Motor neuron (in vitro differentiated cells): Measurements from ENCODE around the gene CTNNA2. TPM values are rescaled to one million over a fixed set of nuclear protein-coding genes. Genes with fewer than 3 reads are reported as not detected.

Experiments used
- ATAC-seq, 8 experiments: fragments of 200-7000 bp; cut with Tn5 transposase; replicated peaks in 6 of 8; 2 replicates each; pipeline ENCODE4 v1.8.0; 2021; ENCODE audit warnings: mild to moderate bottlenecking in 8 of 8, moderate library complexity in 8 of 8
- H3K27ac ChIP-seq, 2 donors: fragments of 250-450 bp; sonication (Bioruptor Pico); 2 replicates each; pipeline ENCODE4 v1.9.0; 2021; ENCODE audit warnings: antibody characterized with exemption in 2 of 2, mild to moderate bottlenecking in 2 of 2, moderate library complexity in 1 of 2
- H3K4me1 ChIP-seq, 2 donors: fragments of 250-450 bp; sonication (Bioruptor Pico); replicated peaks in 1 of 2; 2 replicates each; pipeline ENCODE4 v1.6.1; 2021; ENCODE audit warnings: antibody characterized with exemption in 2 of 2, mild to moderate bottlenecking in 2 of 2, moderate library complexity in 1 of 2
- H3K4me3 ChIP-seq, 5 donors: fragments of 250-450 bp; sonication (Bioruptor Pico); 2 replicates each; pipeline ENCODE4 v1.9.0; 2021; ENCODE audit warnings: antibody characterized with exemption in 5 of 5, mild to moderate bottlenecking in 5 of 5, moderate library complexity in 4 of 5
- WGBS, 10 experiments: fragments of 450-650 bp; shearing (Covaris generic); methylation state at CpG; one replicate each; pipeline ENCODE4 v1.0.0; 2022; 5-methylcytosine and 5-hydroxymethylcytosine counted together
- in situ Hi-C, 9 experiments: fragments of 400-800 bp; cut with MboI; loops; one replicate each; pipeline ENCODE4 v1.15.0; 2021; ENCODE audit warnings: low sequenced_read_pairs in 9 of 9, low pct_unique_long_range_greater_than_20kb in 2 of 9; ENCODE audit not compliant: unreplicated experiment in 9 of 9
- total RNA-seq, 8 experiments: library from RNA; unstranded; fragments of 300-600 nt; gene quantifications; 2 replicates each; pipeline versions ENCODE4 v1.2.3 to v1.2.4, GENCODE V29; 2022

CTNNA2 gene
- total RNA-seq, 8 experiments from 2014 or later = 0.81 to 127 (median 56.5) TPM

DNA sequence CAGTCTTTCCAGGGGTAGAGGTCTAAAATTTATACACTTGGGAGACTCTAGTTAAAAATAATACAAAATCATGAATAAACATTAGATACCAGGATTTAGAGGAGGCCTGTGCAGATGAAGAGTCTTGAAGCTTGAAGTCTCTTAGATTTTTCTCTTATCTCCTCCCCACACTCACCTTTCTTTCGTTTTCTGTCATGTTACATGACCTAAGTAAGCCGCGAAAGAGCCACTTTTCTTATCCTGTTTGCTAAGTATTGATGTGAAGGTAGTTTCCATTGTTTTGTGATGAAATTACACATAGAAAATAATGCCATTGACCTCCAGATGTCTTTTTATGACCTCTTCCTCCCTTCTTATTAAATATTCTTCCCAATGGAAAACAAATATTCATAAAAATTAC, 423.9 kb downstream of the CTNNA2 start:
- no peak for ATAC-seq
- in situ Hi-C loops = no loop called here
- H3K27ac ChIP-seq = no peak overlapping the region
- H3K4me3 ChIP-seq = no peak overlapping the region
- 26 to 100% (median 92%) methylated on average over 1 to 3 of the region's 3 CpGs; no CpG with 5 or more reads in 1 of the 10 experiments for WGBS, 10 experiments
- H3K4me1 ChIP-seq = peaks cover 12 to 15% of the 10 kb centered on the region in 2 donors

DNA sequence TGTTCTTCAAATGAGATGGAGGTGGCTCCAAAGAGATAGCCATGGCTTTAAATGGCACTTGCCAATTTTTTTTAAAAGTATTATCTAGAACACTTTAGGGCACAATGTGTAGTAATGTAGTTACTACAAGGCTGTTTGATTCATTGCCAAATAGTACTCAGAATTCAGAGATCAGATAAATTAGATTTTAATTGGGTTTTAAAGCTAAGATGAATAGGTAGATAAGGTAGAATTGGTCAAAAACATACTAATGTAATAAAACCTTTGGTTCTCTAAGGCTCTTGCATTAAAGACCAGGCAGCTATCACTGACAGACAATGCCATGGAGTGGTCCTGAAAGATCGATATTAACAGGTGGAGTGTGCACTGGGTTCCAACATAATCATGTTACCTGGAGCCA, 425.8 kb downstream of the CTNNA2 start:
- no peak for ATAC-seq
- 40 to 100% (median 100%) methylated on average over 1 of the region's 1 CpG; no CpG with 5 or more reads in 3 of the 10 experiments for WGBS, 10 experiments
- in situ Hi-C loops = no loop called here

DNA sequence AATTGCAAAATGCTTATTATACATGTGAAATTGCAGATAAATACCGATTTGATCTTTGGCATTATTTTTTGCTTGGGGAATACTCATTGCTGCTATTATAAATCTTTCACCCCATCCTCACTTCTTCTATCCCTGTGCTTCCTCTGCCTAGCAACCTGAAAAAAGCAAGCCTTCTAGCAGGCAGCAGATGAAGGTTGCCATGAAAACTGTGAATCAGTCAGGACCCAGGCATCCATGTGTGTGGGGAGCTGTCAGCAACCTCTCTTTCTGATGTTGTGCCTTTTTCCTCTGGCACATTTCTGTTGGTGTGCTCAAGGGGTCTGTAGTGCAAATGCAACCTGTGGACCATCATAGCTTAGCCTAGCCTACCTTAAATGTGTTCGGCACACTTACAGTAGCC, 427.5 kb downstream of the CTNNA2 start:
- 29 to 100% (median 75%) methylated on average over 1 to 2 of the region's 2 CpGs for WGBS, 10 experiments
- H3K4me1 ChIP-seq = peaks cover 11 to 12% of the 10 kb centered on the region in 2 donors
- H3K27ac ChIP-seq = no peak overlapping the region
- peak in 2 of 8 experiments; percentile 45 to 84 for ATAC-seq
- in situ Hi-C loops = no loop called here
- no peak overlapping the region for H3K4me3 ChIP-seq

More for the DNA sequence above, 425.8 kb downstream of the CTNNA2 start:
- Histone ChIP-seq H3K4me1 (peaks cover 12 to 15% of the 10 kb centered on the region in 2 donors), H3K4me3 (no peak overlapping the region), H3K27ac (no peak overlapping the region)

DNA sequence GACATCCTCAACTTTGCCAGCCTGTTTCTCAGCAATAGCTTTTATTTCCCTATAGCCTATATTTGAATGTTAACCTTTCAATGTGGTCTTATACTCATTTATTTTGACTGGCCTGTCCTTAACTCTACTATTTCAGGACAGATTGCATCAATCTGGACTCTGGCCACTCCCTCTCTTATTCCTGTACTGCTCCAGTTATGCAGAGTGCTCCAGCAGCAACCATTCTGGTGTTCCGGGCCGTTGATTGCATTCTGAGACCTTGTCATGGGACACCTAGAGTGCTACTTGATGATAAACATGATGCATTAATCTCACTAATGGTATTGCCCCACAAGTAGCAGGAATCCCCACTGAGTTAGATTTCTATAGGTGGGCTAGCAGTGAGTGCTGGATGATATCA, 428.3 kb downstream of the CTNNA2 start:
- ATAC-seq = peak in 1 of 8 experiments; percentile 67
- H3K4me3 ChIP-seq = no peak overlapping the region
- H3K27ac ChIP-seq = no peak overlapping the region
- peaks cover 10% of the 10 kb centered on the region in 2 donors for H3K4me1 ChIP-seq
- 28 to 100% (median 68%) methylated on average over 1 to 2 of the region's 2 CpGs; no CpG with 5 or more reads in 4 of the 10 experiments for WGBS, 10 experiments
- in situ Hi-C loops = no loop called here

DNA sequence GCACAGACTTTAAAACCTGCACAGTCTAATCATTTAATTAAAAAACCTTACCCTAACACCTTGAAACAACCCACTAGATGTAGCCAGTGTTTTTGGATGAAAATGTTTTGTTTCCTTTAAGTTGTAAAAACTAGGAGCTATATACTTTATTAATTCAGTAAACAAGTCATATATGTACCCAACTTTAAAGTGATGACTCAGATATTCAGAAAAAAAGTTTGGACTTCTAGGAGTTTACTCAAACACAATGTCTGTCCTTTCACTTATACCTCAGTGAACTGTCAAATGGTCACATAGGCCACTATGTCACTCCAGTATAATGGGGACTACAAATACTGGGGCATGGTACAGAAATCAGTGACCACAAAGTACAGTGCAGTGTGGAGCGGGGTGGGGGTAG, 431.4 kb downstream of the CTNNA2 start:
- no peak overlapping the region for H3K27ac ChIP-seq
- 13 to 100% (median 71%) methylated on average over 1 of the region's 1 CpG; no CpG with 5 or more reads in 5 of the 10 experiments for WGBS, 10 experiments
- ATAC-seq = no peak
- H3K4me1 ChIP-seq = peaks cover 12 to 21% of the 10 kb centered on the region in 2 donors
- in situ Hi-C loops = no loop called here
- H3K4me3 ChIP-seq = no peak overlapping the region

DNA sequence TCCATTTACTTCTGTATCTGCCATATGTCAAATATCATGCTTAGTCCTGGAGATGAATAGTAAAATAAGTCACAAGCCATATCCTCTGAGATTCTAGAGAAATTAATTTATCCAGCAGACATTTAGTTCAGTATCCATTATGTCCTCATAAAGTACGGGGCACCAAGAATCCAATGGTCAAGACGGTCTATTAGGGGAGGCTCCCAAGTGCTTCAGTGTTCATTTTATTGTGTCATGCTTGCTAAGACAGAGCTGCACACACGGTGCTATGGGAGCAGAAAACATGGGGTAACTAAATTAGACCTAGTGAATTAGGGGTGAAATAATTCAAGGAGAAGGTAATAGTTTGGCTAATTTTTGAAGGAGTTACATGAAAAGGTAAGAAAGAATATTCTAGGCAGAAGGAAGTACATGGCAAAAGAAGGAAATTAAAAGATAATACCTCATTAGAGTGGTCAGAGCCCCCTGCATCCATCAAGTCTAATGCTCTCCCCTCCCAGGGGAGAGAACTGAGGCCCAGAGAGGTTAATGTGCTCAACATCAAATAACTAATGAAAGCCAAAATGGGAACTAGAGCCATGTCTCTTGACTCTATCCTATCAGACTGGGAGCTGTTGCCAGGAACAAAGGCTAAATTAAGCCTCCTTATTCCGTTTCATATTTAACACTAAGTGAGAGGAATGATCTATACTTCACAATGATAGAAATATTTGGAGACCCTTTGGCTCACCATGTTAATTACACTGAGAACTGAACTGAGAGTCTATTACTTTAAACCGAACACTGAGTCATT, 433.0 kb downstream of the CTNNA2 start:
- peak in 3 of 8 experiments; percentile 43 to 65 (median 63) for ATAC-seq
- no peak overlapping the region for H3K27ac ChIP-seq

DNA sequence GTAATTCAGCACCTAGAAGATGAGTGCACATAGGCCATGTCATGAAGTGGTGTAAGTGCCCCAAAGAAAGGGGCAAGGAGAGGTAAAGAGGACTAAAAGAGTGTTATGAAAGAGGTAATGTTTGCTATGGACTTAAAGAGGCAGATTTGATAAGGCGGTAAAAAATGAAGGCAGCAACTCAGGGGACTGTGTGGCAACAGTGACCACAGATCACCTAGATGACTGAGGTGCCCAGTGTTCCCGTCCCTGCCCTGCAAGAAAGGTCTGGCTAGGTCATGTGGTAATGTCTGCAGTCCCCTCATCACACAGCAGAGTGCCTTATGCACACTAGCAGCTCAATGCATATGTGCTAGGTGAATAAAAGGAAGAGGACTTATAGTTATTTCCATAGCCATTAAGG, 434.9 kb downstream of the CTNNA2 start:
- Histone ChIP-seq H3K27ac (no peak overlapping the region), H3K4me3 (no peak overlapping the region), H3K4me1 (peaks cover 2 to 21% of the 10 kb centered on the region in 2 donors)
- in situ Hi-C loops = no loop called here
- ATAC-seq = peak in 1 of 8 experiments; percentile 31
- 0 to 100% (median 80%) methylated on average over 1 to 2 of the region's 2 CpGs; no CpG with 5 or more reads in 4 of the 10 experiments for WGBS, 10 experiments

More for the DNA sequence above, 433.0 kb downstream of the CTNNA2 start:
- 12 to 75% (median 47%) methylated on average over 1 to 5 of the region's 5 CpGs for WGBS, 10 experiments
- H3K4me3 ChIP-seq = no peak overlapping the region
- in situ Hi-C loops = no loop called here
- peaks cover 7 to 21% of the 10 kb centered on the region in 2 donors for H3K4me1 ChIP-seq

DNA sequence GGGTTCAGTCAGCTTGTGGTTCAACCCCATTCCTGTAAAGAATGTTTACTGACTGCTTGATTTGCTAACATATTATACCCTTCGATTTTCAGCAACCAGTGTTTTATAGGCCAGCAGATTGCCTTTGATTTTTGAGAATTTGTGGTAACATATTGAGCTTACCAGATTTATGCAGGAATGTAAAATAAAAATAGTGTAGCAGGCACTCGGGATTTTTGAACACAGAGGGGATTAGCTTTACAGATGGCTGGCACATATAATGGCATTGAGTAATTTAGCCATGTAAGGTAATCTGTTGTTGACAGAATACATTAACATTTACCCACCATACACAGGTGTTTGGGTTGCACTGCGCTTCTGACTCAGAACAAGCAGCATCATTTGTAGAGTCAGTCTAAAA, 437.7 kb downstream of the CTNNA2 start:
- no peak for ATAC-seq
- WGBS, 10 experiments = 25 to 100% (median 76%) methylated on average over 1 to 3 of the region's 3 CpGs
- H3K27ac ChIP-seq = no peak overlapping the region
- in situ Hi-C loops = no loop called here
- peaks cover 2 to 20% of the 10 kb centered on the region in 2 donors for H3K4me1 ChIP-seq
- H3K4me3 ChIP-seq = no peak overlapping the region

DNA sequence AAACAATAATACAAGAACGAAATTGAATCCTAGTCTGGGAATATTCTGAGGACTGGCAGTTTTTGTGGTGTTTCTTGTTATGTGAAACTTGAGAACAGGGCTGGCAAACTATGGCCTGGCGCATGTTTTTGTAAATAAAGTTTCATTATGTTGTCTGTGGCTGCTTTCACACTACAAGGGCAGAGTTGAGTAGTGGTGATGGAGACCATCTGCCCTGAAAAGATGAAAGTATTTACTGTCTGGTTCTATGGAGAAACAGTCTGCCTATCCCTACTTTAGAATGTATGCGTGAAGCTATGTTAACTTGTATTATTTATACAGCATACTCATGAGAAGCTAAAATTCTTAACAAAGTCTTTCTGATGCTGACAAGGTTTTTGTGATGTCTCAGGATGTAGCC, 439.8 kb downstream of the CTNNA2 start:
- Histone ChIP-seq H3K4me1 (peaks cover 0 to 5% of the 10 kb centered on the region in 2 donors), H3K4me3 (no peak overlapping the region), H3K27ac (no peak overlapping the region)
- 10 to 94% (median 80%) methylated on average over 2 to 3 of the region's 3 CpGs; no CpG with 5 or more reads in 1 of the 10 experiments for whole genome bisulfite sequencing, 10 experiments
- in situ Hi-C loops = no loop called here
- no peak for ATAC-seq

DNA sequence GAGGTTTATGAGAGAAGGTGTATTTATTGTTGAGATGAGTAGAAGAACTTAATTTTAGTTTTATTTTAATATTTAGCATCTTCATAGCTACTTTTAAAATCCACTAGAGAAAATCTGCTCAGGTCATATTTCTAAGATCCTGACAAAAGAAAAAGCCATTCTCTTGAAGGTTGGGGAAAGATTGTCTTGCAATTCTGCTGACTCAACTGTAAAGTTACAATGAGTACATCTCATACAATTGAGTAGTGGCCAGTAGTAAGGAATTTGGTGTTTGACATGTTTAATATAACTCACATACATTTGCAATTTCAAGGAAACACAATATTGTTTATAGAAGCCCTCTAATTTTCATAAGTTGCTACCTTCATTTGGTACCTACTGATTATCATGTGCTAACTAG, 447.2 kb downstream of the CTNNA2 start:
- no peak overlapping the region for H3K4me3 ChIP-seq
- in situ Hi-C loops = no loop called here
- no peak for ATAC-seq

DNA sequence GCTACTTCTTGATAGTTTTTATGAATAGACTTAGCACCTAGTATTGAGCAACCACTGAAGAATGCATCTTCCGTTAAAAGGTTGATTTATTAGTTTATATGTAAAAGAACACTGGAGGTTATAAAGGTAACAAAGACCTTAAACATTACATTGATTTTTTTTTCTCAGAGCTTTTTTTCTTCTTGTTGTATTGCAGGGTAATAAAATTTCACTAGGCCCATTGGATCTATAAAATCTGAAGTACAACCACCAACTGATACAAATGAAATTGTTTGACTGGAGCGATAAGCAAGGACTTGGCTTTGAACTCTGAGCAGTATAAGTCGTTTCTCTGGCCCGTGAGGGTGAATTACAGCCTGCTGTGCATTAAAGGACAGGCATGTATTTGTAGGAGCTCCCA, 447.7 kb downstream of the CTNNA2 start:
- ATAC-seq = peak in 1 of 8 experiments; percentile 42
- Histone ChIP-seq H3K4me3 (no peak overlapping the region), H3K27ac (no peak overlapping the region), H3K4me1 (peaks cover 3 to 11% of the 10 kb centered on the region in 2 donors)
- WGBS, 10 experiments = 14 to 100% (median 49%) methylated on average over 1 to 4 of the region's 4 CpGs
- in situ Hi-C loops = no loop called here

More for the DNA sequence above, 447.2 kb downstream of the CTNNA2 start:
- no peak overlapping the region for H3K27ac ChIP-seq
- H3K4me1 ChIP-seq = peaks cover 3 to 11% of the 10 kb centered on the region in 2 donors

DNA sequence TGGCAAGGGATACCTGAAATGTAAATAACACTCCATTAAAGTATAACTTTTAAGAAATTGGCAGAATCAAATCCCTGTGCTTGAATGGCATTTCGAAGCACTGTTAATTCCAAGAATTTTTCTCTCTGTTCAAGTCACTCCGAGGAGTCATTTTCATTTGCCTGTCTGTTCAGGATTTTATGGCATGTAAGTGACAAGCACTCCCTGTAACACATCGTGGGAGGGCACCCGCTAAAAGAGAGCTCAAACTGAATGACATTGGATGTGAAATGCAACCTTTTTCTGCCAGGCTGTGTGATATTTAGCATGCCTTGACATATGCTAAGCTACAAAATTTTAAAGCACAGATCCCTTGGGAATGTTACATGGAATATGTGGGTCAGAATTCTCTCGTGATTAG, 452.1 kb downstream of the CTNNA2 start:
- no peak for ATAC-seq
- peaks cover 3 to 10% of the 10 kb centered on the region in 2 donors for H3K4me1 ChIP-seq
- H3K4me3 ChIP-seq = no peak overlapping the region
- no peak overlapping the region for H3K27ac ChIP-seq
- WGBS, 10 experiments = 3 to 90% (median 62%) methylated on average over 2 to 5 of the region's 5 CpGs; no CpG with 5 or more reads in 1 of the 10 experiments
- in situ Hi-C loops = no loop called here

DNA sequence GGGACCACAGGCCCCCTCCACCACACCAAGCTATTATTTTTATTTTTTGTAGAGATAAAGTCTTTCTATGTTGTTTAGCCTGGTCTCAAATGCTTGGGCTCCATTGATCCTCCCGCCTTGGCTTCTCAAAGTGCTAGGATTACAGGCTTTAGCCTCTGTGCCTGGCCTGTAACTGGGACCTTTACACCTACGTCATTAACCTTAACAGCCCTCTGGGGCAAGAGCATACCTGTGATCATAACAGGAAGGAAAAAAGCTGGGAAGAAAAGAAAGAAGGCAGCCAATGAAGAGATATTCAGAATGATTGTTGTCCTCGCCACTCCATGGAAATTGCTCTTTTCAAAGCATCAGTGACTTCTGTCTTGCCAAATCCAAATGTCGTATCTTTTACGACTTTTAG, 453.5 kb downstream of the CTNNA2 start:
- WGBS, 10 experiments = 14 to 100% (median 92%) methylated on average over 2 to 5 of the region's 5 CpGs; no CpG with 5 or more reads in 1 of the 10 experiments
- H3K27ac ChIP-seq = no peak overlapping the region
- no peak for ATAC-seq
- H3K4me3 ChIP-seq = no peak overlapping the region
- H3K4me1 ChIP-seq = no peaks in the 10 kb centered on the region
- in situ Hi-C loops = no loop called here
